GM18498 (cell line): ENCODE results near the gene P3R3URF.

ENCODE experiments used
- ATAC-seq: cut with Tn5 transposase; IDR thresholded peaks from one replicate; pipeline ENCODE4 v1.9.1; 2021; ENCODE audit warnings: mild to moderate bottlenecking, moderate library complexity; ENCODE audit not compliant: unreplicated experiment

The P3R3URF gene

DNA sequence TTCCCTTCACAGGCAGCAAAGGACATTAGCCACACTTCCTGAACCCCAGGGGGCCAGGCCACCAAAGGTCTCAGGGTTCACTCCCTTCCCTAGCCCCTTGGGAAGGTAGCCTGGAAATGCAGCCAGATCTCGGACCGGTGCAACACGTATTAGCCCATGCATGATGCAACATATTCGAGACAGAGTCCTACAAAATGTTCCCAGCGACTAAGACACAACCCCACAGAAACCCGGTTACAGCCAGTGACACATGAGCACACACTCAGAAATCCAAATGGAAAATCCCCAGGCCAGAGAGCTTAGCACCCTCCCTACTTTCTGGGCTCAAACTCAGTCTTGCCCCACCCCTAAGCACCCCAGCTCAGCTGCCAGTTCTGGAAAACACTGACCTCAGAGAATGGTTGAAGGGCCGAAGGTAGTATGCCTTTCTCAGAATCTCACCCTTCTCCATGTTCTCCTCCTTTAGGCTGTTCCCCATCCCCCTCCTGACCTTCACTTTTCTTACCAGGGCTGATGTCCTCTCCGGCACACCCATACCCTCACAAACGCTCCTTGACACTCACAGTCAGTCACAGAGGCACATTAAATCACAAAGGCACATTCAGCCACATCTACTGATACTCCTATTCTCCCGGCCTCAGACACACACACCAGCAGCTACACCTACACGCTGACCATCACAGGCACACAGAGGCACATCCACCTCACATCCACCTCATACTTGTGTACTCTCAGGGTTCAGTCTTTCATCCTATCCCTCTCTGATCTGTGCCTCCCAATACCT lies 1.6 kb downstream of the P3R3URF start, which contains the start of gene TSPAN1:
TSPAN1 (plus strand) TSS at position 640 of the 784 bp plus-strand sequence. CDS start 6,021 bp downstream, outside the sequence.
- no peak for ATAC-seq

GRCh38 chr1:46173361-46173856 lies 2.9 kb downstream of the P3R3URF start:
- no peak for ATAC-seq

DNA sequence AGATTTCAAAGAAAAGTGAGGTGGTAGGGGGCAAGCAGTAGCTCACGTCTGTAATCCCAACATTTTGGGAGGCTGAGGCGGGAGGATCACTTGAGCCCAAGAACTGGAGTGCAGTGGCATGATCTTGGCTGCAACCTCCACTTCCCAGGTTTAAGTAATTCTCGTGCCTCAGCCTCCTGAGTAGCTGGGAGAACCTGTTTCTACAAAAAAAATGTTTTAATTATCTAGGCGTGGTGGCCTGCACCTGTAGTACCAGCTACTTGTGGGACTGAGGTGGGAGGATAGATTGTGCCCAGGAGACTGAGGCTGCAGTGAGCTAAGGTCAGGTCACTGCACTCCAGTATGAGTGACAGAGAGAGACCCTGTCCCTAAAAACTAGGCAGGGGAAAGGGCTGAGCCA lies 4.0 kb downstream of the P3R3URF start:
- ATAC-seq: no peak

DNA sequence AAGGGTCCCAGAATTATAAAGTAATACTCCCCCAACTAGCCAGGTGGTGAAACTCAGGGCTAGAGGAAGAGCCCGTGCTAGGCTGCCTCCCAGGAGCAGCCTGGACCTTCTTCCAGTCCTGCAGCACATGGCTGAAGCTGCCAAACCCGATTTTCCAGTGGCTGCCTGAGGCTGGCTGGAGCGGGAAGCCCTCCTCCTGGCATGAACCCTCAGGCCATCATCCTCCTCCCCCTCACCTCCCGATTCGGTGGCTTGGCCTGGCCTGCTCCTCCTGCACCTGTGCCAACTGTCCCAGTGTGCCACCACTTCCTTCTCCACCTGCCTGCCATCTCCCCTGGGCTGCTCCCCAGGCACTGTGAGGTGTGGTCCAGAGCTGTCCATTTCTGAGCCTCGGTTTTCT lies 4.4 kb downstream of the P3R3URF start:
- ATAC-seq: no peak

DNA sequence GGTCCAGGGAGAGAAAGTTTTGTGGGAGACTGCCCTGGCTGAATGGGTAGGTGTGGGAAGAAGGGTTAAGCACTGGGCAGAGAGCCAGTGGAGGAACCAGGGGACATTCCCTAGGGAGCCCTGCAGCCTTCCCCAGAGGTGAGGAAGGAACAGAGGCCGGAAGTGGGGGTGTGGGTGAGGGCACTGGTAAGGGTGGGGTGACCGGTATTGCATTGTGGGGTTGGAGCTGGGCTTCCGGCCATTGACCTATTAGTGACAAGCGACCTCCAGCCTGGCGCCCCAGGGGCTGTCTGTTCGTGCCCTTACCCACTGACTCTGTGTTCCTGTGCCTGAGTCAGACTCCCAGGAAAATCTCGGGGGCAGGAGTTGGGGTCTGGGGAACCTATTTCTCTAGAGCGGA lies 4.9 kb downstream of the P3R3URF start:
- ATAC-seq: no peak

- no peak for ATAC-seq
These were observed 6.4 kb downstream of the P3R3URF start for GRCh38 chr1:46169811-46170454.

DNA sequence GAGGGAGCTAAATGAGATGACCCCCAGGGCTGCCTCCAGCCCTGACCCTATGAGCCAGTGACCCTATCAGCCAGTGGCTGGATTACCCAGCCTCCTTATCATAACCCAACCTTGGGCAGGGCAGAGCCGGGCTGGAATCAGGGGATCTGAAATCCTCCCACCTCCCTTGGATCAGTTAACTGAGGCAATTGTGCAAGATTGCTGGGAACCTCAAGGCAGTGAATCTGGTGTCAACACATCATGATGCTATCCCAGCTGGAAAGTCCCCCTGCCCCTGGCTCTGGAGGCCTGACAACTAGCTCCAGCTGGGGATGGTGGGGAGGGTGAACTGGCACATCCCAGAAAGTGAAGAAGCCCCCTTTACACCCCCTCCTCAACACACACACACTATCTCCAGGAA lies 7.8 kb downstream of the P3R3URF start:
- ATAC-seq: no peak

DNA sequence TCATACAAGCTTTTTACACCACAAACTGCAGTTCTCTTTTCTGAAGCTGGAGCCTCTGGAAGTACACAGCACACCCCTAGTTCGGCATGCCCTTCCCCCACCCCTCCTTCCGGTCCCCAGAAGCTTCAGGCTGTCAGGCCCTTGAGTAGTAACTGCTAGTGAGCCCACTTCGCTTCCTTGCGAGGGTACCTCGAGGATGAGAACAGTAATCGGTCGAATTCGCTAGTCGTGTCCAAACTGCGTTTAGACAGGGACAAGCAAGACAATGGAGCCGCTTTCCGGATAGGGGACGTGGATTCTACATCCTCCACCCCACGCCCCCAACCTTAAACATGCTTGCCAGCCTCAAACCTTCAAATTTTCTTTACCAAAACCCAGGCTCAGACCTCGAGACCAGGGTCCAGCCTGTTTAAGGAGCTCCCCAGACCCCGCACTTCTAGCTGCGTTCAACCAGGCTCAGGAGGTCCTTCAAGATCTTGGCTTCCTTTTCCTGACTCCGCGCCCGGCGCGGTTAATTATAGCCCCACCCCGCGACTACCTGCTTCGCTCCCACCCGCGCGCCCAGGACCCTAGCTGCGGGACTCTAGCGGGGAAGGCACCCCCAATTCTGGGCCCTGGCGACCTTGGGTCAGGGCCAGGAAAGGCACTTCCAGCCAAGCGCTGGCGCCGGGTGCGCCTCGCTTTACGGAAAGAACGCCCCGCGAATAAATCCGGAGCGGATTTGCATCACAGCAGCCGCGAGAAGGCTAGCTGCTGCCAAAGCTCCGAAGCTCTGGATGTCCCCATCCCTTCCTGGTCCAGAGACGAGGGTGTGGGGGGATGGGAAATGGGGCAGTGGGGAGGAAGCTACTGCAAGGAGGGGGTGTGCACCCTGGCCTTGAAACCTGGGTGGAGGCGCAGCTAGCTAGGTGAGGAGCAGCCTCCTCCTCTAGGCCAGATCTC lies 9.5 kb downstream of the P3R3URF start:
- no peak for ATAC-seq

DNA sequence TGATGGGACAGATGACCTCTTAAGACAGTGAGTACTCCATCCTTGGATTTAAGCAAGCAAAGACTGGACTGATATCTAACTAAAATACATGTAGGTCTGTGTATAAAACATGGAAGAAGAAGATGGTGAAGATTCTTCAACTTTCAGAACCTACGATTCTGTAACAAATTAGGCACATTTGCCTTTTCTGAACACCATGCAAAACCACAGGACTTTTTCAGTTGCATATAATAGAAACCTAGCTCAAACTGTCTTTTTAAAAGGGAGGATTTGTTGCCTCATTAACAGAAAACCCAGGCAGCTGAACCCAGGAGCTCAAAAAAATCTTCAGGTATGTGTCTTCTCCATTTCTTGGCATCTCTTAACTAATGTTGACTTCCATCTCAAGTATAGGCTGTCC lies 16.1 kb downstream of the P3R3URF start:
- no peak for ATAC-seq

- ATAC-seq: no peak
These were observed 16.8 kb downstream of the P3R3URF start for GRCh38 chr1:46159516-46159915.

DNA sequence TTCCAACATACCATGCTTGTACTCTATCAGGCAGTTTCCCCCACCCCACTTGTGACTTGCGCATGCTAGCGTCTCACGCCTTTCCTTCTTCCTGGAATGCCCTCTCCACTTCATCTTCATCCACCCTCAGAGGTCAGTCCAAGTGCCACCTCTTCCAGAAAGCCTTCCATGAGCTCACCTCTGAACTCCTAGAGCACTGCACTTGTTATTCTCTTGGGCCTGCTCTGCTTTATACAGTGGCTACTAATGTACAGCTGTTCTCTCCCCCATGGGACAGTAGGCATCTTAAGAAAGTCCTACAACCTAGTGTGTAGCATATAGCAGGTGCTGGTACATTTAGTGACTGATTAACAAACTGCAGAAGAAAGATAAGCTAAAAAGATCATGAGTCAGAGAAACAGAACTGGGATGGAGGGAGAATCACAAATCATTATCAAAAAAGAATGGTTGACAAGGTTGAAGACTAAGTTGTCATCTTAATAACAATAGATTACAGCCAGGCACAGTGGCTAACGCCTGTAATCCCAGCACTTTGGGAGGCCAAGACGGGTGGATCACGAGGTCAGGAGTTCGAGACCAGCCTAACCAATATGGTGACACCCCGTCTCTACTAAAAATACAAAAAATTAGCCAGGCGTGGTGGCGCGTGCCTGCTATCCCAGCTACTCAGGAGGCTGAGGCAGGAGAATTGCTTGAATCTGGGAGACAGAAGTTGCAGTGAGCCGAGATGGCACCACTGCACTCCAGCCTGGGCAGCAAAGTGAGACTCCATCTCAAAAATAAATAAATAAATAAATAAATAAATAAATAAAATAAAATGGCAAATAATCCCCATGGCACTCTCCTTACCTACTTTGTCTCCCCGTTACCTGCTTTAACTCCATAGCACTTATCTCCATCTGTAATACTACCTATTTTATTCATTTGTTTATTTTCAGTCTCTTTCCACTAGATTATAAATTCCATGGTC lies 17.7 kb downstream of the P3R3URF start:
- ATAC-seq: no peak

- no peak for ATAC-seq
These were observed 18.4 kb downstream of the P3R3URF start for GRCh38 chr1:46157916-46158311.

GRCh38 chr1:46153732-46154131 lies 22.6 kb downstream of the P3R3URF start:
- no peak for ATAC-seq

DNA sequence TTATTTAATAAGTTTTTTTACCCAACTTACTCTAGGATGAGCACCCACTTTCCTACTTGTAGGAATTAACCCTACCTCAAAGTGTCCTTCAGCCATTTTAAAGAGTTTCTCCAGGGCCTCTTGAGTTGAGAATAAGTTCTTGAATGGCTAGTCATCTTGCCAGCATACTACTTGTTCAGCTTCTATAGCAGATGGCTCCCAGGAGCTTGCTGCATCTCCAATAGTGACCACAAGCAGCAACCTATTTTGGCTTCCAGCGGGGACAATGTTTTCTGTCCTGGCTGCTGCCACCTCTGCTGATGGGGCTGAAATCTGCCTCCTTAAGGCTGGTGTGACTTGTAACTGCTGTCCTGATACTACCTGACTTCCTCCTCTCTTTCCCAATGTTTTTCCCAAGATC lies 23.1 kb downstream of the P3R3URF start:
- ATAC-seq: no peak

DNA sequence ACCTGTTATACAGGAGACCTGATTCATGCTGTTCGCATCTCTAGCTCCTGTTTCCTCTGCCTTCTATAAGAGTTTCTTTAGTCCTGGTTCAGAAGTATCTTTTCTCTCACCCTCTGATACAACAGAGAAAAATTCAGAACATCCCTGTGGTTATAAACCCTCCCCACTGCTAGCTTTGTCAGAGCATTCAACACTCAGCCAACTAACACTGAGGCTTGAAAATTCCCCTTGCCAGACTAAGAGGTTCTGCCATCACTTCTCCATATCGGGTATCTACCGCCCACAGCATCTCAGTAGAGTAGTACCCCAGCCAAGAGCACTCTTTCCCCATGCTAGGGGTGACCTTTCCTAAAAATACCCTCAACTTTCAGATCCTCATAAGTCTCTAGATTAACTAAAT lies 24.3 kb downstream of the P3R3URF start:
- no peak for ATAC-seq

DNA sequence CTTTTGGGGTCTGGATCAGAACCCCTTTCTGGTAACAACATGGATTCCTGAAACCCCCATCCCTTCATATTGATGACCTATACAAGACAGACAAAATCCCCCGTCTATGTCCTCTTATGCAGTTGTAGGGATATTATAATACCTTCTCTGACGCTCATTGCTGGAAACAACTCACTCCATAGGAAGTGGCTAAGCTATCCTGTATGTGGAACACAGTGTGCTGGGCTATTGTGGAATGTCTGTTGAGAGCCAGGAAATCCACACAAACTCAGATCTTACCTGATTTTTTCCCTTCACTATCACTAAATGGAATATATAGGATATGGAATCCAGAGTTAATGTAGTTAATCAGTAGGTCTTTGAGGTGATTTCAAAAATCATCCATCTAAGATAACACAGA lies 26.2 kb downstream of the P3R3URF start:
- no peak for ATAC-seq

DNA sequence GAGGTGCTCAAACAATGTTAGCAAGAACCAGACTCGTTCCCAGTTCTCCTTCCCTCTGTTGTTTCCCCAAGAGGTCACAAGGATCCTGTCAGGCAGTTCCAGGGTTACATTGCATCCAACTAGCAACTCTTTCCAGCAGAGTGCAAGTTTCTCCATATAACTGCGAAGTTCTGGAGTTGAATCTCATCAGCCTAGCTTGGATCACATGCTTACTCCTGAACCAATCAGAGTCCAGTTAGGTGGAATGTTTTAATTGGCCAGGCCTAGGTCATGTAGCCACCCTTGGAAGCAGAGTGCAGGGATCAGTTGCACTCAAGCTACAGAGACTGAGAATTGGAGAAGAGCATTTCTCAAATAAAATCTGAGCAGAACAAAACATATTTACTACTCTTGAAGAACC lies 28.0 kb downstream of the P3R3URF start:
- ATAC-seq: no peak

GRCh38 chr1:46137916-46138315 lies 38.4 kb downstream of the P3R3URF start:
- ATAC-seq: no peak

DNA sequence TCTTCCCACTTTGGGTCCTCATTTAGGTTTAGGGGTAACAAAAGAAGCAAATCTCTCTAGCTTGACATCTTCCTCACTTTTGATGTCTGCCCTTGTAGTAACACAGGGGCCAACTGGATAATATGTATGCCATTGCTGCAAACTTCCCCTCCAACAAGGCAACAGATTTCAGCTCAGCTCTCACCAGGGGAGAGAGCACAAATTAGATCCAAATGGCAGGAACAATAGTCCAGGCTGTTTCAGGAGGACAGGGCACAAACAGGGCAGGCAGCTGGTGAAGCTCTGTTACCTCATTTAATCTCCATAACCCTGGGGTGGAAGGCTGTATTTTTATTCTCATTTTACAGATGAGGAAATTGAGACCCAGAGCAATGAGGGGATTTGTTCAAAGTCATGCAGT lies 39.6 kb downstream of the P3R3URF start:
- no peak for ATAC-seq
